ENCODE results near the gene DNAL1.

Gene DNAL1

GRCh38 chr14:73724696-73725095 lies 79.9 kb downstream of the DNAL1 start:
- DNase-seq (ENCODE audit: low read depth), result no peak

GRCh38 chr14:73725116-73726024 lies 80.6 kb downstream of the DNAL1 start:
- DNase-seq (ENCODE audit: low read depth), result no peak

- DNase-seq (ENCODE audit: low read depth), result no peak
Measured at GRCh38 chr14:73726025-73726961, 81.5 kb downstream of the DNAL1 start.

GRCh38 chr14:73727166-73727565 lies 82.4 kb downstream of the DNAL1 start:
- DNase-seq (ENCODE audit: low read depth), result no peak

- DNase-seq (ENCODE audit: low read depth), result peak; percentile 77
Measured at GRCh38 chr14:73728717-73729330, 84.0 kb downstream of the DNAL1 start.

- DNase-seq (ENCODE audit: low read depth), result no peak
Measured at GRCh38 chr14:73729556-73730265, 84.9 kb downstream of the DNAL1 start.

GRCh38 chr14:73731111-73731510 lies 86.3 kb downstream of the DNAL1 start:
- DNase-seq (ENCODE audit: low read depth), result no peak

- DNase-seq (ENCODE audit: low read depth), result no peak
Measured at GRCh38 chr14:73732006-73732405, 87.2 kb downstream of the DNAL1 start.

GRCh38 chr14:73736842-73737241 lies 92.1 kb downstream of the DNAL1 start:
- no peak for DNase-seq (ENCODE audit: low read depth)

- DNase-seq (ENCODE audit: low read depth), result no peak
Measured at GRCh38 chr14:73738518-73739173, 93.9 kb downstream of the DNAL1 start.

- DNase-seq (ENCODE audit: low read depth), result no peak
Measured at GRCh38 chr14:73739174-73739898, 94.5 kb downstream of the DNAL1 start.

- DNase-seq (ENCODE audit: low read depth), result no peak
Measured at GRCh38 chr14:73739899-73740617, 95.3 kb downstream of the DNAL1 start.

GRCh38 chr14:73740618-73741326 lies 96.0 kb downstream of the DNAL1 start:
- DNase-seq (ENCODE audit: low read depth), result no peak

GRCh38 chr14:73741386-73741875 lies 96.6 kb downstream of the DNAL1 start:
- peak; percentile 56 for DNase-seq (ENCODE audit: low read depth)

- DNase-seq (ENCODE audit: low read depth), result no peak
Measured at GRCh38 chr14:73741876-73742519, 97.2 kb downstream of the DNAL1 start.

GRCh38 chr14:73742520-73743238 lies 97.9 kb downstream of the DNAL1 start:
- no peak for DNase-seq (ENCODE audit: low read depth)

- peak; percentile 54 for DNase-seq (ENCODE audit: low read depth)
Measured at GRCh38 chr14:73743431-73743931, 98.7 kb downstream of the DNAL1 start.
